HS-27A (cell line): ENCODE data around the gene SLC6A3.
"Not testable (repeated sequence)": the region's sequence is repeated elsewhere in the genome, so short reads cannot be mapped to it uniquely, and the experiment has no call there.

Experiments used
- DNase-seq: peaks from one replicate; pipeline ENCODE4 v3.0.0-alpha.2; 2012; ENCODE audit warnings: low read depth, missing footprints

Gene SLC6A3

DNA sequence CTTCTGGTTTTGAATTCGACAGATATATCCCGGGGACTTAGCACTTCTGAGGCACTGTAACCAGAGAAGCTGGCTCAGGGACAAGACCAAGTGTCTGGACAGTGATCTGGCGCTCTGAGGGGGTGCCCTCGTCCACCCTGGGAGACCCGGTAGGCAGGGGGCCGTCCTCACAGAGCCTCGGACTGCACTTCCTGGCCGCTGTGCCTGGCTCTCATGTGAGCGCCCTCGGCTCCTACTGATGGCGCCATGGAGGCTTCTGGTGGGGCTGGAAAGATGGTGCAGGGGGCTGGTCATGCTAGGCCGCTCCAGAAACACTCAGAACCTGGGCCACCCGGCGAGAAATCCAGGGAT is 18.8 kb upstream of the SLC6A3 start:
- no peak for DNase-seq

DNA sequence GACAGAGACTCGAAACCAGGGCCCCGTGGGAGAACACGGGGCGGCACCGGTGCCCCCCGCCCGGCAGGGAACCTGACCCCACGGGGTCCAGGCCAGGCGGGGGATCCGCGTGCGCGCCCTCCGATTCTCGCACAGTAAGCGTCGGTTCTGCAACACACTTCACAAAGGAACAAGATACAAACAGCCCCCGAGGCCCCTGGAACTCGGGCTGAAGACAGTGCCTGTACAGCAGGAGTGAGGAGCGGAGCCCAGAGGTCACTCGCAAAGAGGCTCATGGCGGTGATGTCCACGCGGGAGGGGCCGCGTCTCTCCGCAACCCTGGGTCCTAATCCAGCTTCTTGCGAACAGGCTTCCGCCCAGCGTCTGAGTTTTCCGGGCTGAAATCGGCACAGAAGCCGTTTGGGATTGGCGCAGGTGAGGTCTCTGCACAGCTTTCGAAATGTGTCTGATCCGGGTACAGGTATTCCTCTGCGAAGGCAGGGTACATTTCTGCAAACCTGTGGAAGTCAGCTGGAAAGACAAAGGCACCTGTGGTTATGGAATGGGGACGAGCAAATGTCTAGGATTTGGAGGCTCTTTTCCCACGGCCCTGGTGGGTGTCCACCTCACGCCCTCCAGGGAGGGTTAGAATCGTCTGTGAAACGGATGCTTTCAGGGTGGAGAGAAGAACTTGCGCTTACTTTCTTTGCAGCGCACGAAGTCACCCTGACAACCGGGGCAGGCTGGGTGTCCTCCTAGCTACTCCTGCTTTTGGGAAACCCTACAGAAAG is 18.3 kb upstream of the SLC6A3 start:
- no peak for DNase-seq

DNA sequence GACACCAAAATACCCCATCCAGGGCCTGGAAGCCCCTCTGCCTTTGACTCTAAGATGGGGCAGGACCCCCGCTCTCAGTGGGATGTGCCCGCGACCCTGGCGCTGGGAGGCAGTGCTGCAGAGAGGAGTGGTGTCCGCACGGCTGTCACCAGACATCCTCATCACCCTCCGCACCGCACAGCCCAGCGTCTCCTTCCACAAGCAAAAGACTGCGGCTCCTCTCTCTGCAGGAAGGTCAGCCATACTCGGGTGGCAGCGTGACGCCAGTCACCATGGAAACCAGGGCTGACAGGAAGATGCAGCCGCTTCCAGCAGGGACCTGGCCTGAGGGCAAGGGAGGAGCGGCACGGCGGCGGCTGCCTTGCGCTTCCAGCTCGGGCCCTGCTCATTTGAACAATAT is 17.1 kb upstream of the SLC6A3 start:
- no peak for DNase-seq

DNA sequence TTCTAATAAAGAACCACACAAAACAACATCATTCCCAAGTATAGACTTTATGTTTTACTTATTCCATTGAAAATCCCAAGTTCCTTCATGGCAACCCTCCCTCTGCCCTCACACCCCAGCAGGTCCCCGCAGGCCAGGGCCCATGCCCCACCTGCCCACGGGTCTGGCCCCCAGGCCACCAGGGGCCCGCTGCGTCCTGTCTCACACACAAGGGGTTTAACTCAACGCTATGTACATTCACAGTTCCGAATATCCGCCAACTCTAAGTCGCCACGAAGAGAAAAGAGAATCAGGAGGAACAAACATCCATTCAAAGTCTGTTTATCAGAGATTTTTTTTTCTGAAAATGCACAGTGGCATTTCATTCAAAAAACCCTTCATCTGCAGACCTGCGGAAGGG is 16.2 kb upstream of the SLC6A3 start:
- no peak for DNase-seq

DNA sequence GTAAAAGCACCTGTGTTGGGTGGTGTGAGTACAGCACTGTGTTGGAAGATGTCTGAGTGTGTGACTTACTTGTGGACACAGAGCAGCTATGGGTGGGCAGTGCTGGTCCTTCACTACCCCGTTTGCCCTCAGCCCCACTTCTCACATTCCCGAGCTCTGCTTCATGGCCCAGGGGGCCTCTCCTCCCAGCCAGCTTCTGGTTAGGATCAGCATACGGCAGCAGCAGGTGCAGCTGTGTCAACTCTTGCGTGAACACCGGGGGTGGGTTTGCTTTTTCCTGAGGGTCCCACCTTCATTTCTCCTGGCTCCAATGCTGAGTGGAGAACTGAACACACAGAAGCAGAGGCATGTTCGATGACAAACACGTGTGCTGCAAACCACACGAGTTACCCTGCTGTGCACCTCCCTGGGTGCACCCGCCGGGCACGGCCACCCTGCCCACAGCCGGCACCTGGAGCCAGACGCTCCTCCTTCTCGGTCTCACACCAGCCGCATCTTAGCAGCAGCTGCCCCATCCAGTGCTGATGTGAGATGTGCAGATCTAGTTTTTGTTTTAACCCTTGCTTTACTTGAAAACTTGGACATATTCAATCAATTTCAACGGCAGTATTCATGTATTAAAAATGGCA is 14.9 kb upstream of the SLC6A3 start:
- DNase-seq: no peak

DNA sequence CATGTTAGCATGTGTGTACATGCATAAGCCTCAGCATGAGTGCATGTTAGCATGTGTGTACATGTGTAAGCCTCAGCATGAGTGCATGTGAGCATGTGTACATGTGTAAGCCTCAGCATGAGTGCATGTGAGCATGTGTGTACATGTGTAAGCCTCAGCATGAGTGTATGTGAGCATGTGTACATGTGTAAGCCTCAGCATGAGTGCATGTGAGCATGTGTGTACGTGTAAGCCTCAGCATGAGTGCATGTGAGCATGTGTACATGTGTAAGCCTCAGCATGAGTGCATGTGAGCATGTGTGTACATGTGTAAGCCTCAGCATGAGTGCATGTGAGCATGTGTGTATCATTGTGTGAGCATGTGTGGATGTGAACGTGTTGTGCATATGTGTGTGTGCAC is 14.2 kb upstream of the SLC6A3 start:
- not testable (repeated sequence) for DNase-seq

DNA sequence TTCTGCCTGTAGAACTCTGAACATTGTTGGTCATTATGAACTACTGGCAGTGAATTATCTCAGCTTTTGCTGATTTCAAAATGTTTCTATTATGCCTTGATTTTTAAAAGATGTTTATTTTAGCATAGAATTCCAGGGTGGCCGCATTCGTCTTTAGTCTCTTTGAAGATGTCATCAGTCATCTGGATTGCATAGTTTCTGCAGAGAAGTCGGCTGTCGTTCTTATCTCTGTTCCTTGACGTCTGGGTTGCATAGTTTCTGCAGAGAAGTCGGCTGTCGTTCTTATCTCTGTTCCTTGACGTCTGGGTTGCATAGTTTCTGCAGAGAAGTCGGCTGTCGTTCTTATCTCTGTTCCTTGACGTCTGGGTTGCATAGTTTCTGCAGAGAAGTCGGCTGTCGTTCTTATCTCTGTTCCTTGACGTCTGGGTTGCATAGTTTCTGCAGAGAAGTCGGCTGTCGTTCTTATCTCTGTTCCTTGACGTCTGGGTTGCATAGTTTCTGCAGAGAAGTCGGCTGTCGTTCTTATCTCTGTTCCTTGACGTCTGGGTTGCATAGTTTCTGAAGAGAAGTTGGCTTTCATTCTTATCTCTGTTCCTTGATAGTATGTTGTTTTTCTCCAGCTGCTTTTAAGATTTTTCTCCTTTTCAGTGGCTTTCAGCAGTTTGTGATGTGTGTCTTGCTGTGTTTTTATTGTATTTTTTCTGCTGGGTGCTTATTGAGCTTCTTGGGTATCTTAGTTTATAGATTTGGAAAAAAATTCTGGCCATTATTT is 11.1 kb upstream of the SLC6A3 start:
- not testable (repeated sequence) for DNase-seq

DNA sequence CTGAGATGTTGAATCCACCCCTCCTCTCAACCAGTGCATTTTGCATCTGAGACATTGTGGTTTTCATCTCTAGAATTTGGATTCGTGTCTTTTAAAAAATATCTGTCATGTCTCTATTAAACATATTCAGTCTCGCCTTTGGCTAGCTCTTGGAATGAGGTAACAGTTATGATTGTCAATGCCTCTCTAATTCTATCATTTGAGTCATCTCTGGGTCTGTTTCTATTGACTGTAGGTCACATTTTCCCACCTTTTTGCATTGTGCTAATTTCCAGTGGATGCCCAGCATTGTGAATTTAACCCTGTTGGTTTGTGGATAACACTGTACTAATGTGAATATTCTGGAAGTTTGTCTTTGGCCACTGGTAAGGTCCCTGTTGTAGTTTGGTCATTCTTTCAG is 8.4 kb upstream of the SLC6A3 start:
- DNase-seq: no peak

DNA sequence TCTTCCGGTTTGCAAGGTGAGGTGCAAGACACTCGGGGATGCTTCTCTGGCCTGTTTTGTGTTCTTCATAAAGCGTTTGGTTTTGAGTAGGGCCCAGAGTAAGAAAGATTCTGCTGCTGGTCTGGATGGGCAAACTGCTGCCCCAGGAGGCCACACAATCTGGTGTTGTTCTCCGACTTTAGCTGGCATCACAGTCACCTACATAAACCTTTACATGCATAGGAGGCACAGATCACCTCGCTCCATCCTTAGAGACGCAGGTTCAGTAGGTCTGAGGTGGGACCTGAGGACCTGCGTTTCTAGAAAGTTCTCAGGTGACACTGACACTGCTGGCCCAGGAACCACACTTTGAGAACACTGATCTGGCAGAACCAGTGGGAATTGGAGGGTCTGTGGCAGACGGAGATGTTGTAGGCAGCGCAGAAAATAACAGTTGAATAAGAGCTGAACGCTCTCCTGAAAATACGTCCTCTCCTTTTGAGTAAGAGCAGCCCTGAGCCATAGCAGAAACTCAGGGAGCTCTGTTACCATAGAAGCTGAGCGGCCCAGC is 3.9 kb upstream of the SLC6A3 start:
- DNase-seq: no peak

DNA sequence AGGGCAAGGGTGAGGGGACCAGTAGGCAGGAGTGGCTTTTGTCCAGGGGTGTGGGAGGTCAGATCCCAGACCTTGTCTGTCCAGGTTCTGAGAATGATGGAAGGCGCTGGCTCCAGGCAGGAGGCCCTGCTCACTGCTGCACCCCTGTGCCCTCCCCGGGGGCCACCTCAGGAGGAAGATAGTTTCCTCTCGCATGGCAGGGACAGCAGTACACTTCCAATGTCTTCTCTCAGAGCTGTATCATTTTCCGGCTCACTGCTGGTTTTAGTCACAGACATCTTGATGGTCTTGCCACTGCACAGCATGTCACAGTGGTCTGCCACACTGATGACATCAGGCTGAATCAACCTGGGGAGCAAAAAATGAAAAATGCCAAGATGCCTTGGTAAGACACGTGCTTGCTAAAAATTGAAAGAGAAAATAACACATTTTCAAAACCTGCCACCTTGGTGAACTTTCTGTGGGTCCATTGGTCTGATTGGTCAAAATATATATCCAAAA is 3.3 kb upstream of the SLC6A3 start:
- no peak for DNase-seq

DNA sequence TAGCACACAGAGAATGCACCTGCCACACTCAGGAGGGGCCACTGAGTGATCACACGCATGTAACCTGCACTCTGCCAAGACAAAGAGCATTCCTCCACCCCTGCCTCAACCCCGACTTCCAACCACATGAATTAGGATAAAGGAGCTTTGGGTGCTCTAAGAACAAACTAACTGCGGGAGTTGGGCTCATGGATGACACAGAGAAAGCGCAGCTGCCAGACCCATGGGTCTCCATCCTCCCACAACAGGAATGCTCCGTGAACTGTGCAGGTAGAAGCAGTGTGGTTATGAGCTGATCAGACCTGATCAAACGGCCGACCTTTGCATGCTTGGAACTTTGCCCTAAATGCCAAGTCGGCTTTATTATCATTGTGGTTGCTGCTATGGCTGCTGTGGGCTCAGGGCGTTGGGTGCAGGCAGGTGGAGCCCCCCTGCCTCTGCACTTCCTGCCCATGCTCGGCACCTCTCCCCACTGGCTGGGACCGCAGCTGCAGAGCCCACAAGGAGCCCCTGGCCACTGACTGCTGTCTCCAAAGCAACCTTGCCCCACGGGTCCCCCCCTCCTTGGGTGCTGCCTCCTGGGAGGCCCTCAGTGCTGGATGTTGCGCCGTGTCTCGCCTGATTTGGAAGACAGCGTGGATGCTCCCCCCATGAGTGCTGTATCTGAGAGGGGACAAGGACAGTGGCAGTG is 2.6 kb upstream of the SLC6A3 start:
- no peak for DNase-seq

DNA sequence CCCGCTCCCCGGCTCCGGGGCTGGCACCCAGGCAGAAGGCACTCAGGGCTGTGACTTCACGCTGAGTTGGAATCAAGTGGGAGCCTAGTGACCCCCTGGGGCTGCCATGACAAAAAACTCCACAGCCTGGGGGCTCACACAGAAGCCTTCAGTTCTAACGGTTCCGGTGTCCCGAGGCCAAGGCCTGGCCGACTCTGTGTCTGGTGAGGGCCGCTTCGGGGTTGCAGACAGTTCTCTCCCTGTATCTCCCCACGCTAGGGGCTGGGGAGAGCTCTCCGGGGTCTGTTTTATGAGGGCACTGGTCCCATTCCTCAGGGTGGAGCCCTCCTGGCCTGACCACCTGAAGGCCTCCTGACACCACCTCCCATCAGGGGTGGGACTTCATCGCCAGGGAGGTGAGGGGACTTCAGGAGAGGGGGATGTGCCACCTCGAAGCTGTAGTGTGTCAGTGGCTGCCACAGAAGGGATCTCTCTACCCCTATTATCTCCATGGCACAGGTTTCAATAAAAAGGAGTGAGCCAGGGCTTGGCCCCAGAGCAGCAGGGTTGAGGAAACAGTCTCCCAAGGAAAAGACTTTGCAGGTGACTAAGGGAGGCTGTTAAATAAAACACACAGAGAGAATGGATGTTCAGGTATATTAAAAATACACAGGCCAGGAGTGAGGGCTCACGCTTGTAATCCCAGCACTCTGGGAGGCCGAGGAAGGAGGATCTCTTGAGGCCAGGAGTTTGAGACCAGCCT is 1.5 kb upstream of the SLC6A3 start:
- no peak for DNase-seq

DNA sequence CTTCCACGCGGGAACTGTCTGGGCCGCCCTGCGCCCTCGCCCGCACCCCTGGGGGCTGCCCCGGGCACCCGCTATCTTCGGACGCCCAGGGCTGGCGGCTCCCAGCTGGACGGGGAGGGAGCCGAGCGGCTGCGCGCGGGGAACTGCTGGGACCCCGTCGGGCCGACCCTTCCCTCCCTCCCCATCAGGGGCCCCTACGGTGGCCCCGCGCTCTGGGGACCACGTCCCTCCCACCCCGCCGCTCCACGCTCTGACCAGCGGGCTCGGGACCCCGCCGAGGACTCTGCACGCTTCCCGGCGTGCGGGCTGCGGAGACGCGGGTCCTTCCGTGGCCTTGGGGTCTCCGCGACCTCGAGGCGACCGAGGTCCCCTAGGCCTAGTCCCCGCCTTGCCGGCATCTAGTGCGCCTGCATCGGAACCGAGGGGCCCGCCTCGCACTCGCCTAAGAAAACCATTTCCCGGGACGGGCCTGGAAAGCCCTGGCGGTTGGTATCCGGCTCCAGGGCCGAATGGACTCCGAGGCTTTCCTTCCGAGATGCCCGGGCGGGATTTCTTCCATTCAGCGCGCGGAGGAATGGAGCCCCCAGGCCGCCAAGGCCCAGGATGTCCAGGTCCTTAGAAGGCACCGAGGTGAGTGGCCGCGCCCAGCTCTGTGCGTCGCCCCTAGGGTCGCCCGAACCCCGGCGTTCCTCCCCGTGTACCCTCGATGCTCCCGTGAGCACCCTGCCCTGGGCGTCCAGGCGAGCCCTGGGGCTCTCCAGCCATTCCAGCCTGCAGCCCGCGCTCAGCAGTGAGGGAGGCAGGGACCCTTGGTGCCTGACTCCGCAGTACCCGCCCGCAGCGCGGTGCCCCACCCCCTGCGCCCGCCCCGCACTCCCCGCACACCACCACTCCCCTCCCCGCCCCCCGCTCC is 705 bp upstream of the SLC6A3 start:
- DNase-seq: no peak

DNA sequence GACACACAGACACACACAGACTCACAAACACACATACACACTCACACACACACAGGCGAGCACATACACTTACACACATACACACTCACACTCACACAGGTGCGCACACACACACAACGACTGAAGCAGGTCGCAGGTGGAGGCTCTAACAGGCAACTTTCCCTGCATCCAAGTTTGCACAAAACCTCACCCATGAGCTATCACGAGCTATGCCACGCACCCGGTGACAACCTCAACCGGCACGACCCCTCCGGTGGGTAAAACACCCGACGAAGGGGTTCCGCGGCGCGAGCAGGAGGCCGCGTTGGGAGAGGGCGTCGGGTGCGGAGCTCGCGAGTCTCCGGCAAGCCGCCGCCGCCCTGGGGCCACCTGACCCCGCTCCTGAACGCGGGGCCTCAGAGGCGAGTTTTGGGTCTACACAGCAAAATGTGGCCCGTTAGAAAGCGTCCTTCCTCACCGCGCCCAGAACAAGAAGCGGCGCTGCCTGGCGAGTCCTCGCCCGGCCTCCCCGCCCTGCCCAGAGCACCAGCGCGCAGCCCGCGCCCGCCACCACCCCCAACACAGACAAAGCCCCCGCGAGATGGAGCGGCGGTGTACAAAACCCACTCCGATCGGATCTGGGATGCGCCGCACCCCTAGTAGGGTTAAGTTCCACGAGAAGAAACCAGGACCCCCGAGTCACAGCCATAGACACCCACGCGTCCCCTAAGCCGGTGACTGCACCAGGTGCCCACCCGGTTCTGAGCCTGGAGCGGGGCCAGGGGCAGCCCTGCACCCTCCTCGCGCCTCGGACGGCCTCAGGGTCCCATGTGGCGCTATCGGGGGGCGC is 665 bp downstream of the SLC6A3 start:
- DNase-seq: no peak

DNA sequence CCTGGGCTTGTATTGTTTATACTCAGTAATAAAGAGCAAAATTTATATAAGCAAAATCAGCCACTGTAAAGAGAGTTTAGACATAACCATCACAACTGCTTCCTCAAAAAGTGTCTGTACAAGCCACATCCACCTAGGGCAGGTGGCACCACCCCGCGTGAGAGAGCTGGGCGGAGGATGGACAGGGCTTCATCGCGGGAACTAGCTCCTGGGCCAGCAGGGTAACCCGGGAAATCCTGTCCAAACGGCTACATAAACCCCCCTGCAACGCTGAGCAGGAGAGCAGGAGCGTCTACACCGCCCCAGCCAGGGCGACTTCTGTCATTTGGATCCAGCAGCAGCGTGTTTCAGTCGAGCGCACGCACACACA is 1.3 kb downstream of the SLC6A3 start:
- DNase-seq: no peak

DNA sequence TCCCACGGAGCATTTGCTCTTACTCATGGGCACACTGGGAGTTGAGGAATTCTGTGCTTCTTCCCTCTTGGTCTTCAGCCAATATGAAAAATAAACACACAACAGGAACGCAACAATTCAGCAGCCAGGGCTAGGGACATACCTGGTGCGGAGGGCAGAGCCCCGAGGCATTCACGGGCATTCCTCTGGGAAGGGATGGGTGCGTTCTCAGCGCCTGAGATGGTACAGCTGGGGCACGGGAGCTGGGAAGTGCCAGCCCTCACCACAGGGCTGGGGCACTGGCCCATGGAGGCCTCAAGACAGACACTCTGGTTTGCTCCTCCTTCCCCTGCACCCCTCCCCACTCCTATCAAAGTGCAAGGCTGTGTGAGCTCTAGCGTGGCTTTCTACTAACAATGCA is 2.1 kb downstream of the SLC6A3 start:
- no peak for DNase-seq

DNA sequence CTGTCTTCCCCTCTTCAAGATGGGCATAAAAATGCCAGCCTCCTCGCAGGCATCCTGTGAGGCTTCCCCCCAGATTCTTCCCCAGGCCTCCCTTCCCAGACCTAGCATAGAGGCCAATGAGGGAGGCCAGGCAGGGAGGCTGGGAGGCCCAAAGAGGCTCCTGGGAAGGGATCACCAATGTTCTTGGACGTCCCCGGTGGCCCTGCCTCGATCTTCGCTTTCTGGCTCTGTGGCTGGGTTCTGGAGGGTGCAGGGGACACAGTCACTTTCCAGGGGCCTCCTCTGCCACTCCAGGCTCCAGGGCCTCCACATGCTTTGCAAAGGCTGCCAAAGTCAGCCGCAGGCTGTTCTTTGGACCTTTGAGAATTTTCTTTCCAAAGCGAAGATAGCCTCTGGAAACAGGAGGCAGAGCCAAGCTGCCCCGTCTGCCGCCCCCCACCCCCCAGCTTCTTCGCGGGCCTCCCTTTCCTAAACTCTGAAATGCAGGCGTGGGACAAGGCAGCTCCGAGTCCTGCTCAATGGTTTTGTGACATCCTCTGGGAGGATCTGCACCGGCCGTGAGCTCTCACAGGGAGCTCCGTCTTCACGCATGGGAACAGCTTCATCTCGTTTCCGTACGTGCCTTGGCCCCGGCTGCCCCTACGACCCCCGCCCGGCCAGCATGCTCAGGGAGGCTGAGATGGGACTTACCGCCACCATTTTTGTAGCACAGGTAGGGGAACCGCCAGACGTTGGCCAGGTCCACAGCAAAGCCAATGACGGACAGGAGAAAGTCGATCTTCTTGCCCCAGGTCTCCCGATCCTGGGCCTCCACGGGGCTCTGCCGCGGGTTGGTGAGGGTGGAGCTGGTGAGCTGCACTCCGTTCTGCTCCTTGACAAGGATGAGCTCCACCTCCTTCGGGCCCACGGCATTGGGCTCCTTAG is 2.8 kb downstream of the SLC6A3 start:
- no peak for DNase-seq

DNA sequence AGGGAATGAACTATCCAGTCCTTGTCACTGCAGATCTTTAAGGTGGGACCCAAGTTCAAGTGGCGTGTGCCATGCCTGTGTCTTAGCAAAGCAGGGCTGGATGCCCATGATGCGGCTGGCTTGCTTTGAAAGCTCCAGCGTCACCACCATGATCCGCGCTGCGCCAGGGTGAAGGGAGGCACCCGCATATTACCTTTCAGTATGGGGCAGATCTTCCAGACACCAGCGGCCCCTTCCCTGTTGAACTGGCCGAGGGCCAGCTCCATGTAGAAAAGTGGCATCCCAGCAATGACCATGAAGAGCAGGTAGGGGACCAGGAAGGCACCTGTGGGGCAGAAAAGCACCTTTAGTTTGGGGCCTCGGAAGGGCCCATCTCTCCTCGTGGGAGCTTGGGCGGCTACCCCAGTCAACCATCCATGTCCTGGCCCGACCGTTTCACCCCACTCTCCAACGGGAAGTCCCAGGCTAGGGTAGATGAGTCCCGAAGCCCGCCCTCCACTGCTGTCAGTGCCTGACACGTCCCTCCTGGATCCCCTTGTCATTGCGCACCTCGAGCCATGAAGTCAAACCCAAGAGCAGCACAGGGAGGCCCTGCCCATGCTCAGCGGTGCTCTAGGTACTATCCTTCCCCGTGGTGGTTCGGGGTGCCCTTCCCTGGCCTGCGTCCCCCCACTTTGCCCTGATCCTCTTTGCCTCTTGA is 3.9 kb downstream of the SLC6A3 start:
- no peak for DNase-seq
